Gastroesophageal sphincter (tissue), 4 donors: Measurements from ENCODE around the gene SYNPO. TPM values are rescaled to one million over a fixed set of nuclear protein-coding genes. Genes with fewer than 3 reads are reported as not detected.

ENCODE experiments used
- ATAC-seq: fragments of 150-250 bp; one replicate; pipeline ENCODE4 v1.9.1; 2016; ENCODE audit warnings: mild to moderate bottlenecking, moderate library complexity
- H3K27ac ChIP-seq, 4 donors: fragments of 200-600 bp; sonication (generic) in 3 of 4; 1 replicate in 3 of 4; 2 replicates in 1 of 4; pipeline ENCODE4 v1.5.1; 2016 to 2019
- H3K27me3 ChIP-seq: fragments of 200-600 bp; sonication (generic); one replicate; pipeline ENCODE4 v1.5.1; 2019
- H3K36me3 ChIP-seq, 2 donors: fragments of 200-600 bp; sonication (generic); one replicate each; pipeline ENCODE4 v1.5.1; 2019; ENCODE audit warnings: control low read depth in 1 of 2
- H3K4me1 ChIP-seq, 3 donors: fragments of 200-600 bp; sonication (generic); 1 replicate in 2 of 3; 2 replicates in 1 of 3; pipeline ENCODE4 v1.5.1; 2016 to 2019; ENCODE audit warnings: control low read depth in 2 of 3
- H3K4me3 ChIP-seq, 2 donors: fragments of 200-600 bp; sonication (generic); one replicate each; pipeline ENCODE4 v1.5.1; 2019; ENCODE audit warnings: mild to moderate bottlenecking in 1 of 2, moderate library complexity in 1 of 2
- H3K9me3 ChIP-seq, 3 donors: fragments of 200-600 bp; sonication (generic); one replicate each; pipeline ENCODE4 v1.5.1; 2017 to 2019; ENCODE audit warnings: control low read depth in 2 of 3
- CTCF ChIP-seq, 4 experiments: fragments of 200-600 bp in 2 of 4; fragments of 450-650 bp in 2 of 4; sonication (generic) in 1 of 4; IDR thresholded peaks; one replicate each; pipeline ENCODE4 v1.5.1; 2017 to 2019; ENCODE audit warnings: antibody characterized with exemption in 4 of 4, mild to moderate bottlenecking in 2 of 4, moderate library complexity in 2 of 4
- EP300 ChIP-seq: sonication (generic); formaldehyde crosslinking; IDR thresholded peaks from one replicate; pipeline ENCODE4 v1.6.1; 2017; ENCODE audit warnings: antibody characterized with exemption, mild to moderate bottlenecking
- POLR2A ChIP-seq, 2 donors: fragments of 450-650 bp; IDR thresholded peaks; one replicate each; pipeline ENCODE4 v1.6.1; 2017; ENCODE audit warnings: antibody characterized with exemption in 2 of 2, mild to moderate bottlenecking in 2 of 2, moderate library complexity in 1 of 2
- POLR2AphosphoS5 ChIP-seq: sonication (generic); formaldehyde crosslinking; IDR thresholded peaks from one replicate; pipeline ENCODE4 v1.6.1; 2017; ENCODE audit warnings: antibody characterized with exemption
- WGBS, 2 donors: methylation state at CpG; one replicate each; pipeline ENCODE4 v1.1.5; 2018; ENCODE audit warnings: low coverage in 1 of 2; 5-methylcytosine and 5-hydroxymethylcytosine counted together
- total RNA-seq, 4 donors: library from RNA; depleted of rRNA; stranded (reverse); fragments of >200 nt; gene quantifications; one replicate each; pipeline ENCODE4 v1.1.0, GENCODE V29; 2016

Gene SYNPO
- total RNA-seq, 4 donors from 2014 or later = 31.6 to 50.5 (median 37.4) TPM

GRCh38 chr5:150623878-150624216 is 16.6 kb upstream of the SYNPO start:
- no peak for TF ChIP-seq EP300
- TF ChIP-seq POLR2AphosphoS5 = no peak
- no peak for TF ChIP-seq POLR2A (IDR thresholded peaks at IDR 0.05)
- no peak for TF ChIP-seq CTCF (IDR thresholded peaks at IDR 0.05)
- Histone ChIP-seq H3K4me1 (peaks cover 0 to 68% (median 47%) of the 10 kb centered on the region in 3 donors), H3K27ac (peak overlapping the region in 3 of 4 donors; percentile 80 to 93 (median 90)), H3K9me3 (no peaks in the 10 kb centered on the region), H3K36me3 (no peaks in the 10 kb centered on the region), H3K27me3 (no peaks in the 10 kb centered on the region), H3K4me3 (peak overlapping the region in 1 of 2 donors; percentile 90)
- WGBS, 2 donors = 63% methylated on average over 2 of the region's 5 CpGs; no CpG with 5 or more reads in 1 of the 2 donors
- ATAC-seq = no peak

- Histone ChIP-seq H3K27ac (peak overlapping the region; percentile 64 to 93 (median 85)), H3K4me1 (peaks cover 0 to 68% (median 40%) of the 10 kb centered on the region in 3 donors), H3K4me3 (peak overlapping the region; percentile 68 to 90), H3K27me3 (no peaks in the 10 kb centered on the region), H3K9me3 (no peaks in the 10 kb centered on the region), H3K36me3 (no peaks in the 10 kb centered on the region)
- 27 to 44% methylated on average over 5 to 8 of the region's 74 CpGs for WGBS, 2 donors
- peak; percentile 44 for ATAC-seq
- TF ChIP-seq EP300 (no peak), CTCF (IDR thresholded peaks at IDR 0.05) (peak in 1 of 4 experiments; percentile 16)
Measured at GRCh38 chr5:150624334-150625163, 15.9 kb upstream of the SYNPO start.

- no peaks in the 10 kb centered on the region for H3K36me3 ChIP-seq
- ATAC-seq = peak; percentile 68
- peaks cover 0 to 68% (median 36%) of the 10 kb centered on the region in 3 donors for H3K4me1 ChIP-seq
- H3K9me3 ChIP-seq = no peaks in the 10 kb centered on the region
- H3K27ac ChIP-seq = peak overlapping the region; percentile 64 to 93 (median 85)
- WGBS, 2 donors = 0% methylated on average over 1 of the region's 19 CpGs; no CpG with 5 or more reads in 1 of the 2 donors
- H3K27me3 ChIP-seq = no peaks in the 10 kb centered on the region
- peak overlapping the region; percentile 68 to 90 for H3K4me3 ChIP-seq
- TF ChIP-seq EP300 (no peak), POLR2AphosphoS5 (peak; percentile 53), POLR2A (IDR thresholded peaks at IDR 0.05) (no peak), CTCF (IDR thresholded peaks at IDR 0.05) (no peak)
Measured at GRCh38 chr5:150625164-150625535, 15.3 kb upstream of the SYNPO start.

- ATAC-seq = no peak
- peaks cover 0 to 77% (median 42%) of the 10 kb centered on the region in 3 donors for H3K4me1 ChIP-seq
- H3K4me3 ChIP-seq = peak overlapping the region; percentile 68 to 90
- H3K27me3 ChIP-seq = no peaks in the 10 kb centered on the region
- H3K9me3 ChIP-seq = no peaks in the 10 kb centered on the region
- WGBS, 2 donors = 61% methylated on average over 4 of the region's 10 CpGs; no CpG with 5 or more reads in 1 of the 2 donors
- no peaks in the 10 kb centered on the region for H3K36me3 ChIP-seq
- no peak for TF ChIP-seq POLR2A (IDR thresholded peaks at IDR 0.05)
- no peak for TF ChIP-seq EP300
- no peak for TF ChIP-seq CTCF (IDR thresholded peaks at IDR 0.05)
- no peak for TF ChIP-seq POLR2AphosphoS5
- peak overlapping the region; percentile 64 to 93 (median 85) for H3K27ac ChIP-seq
Measured at GRCh38 chr5:150625831-150626746, 14.4 kb upstream of the SYNPO start.
